K562 (cell line): ENCODE measurements around the gene ROPN1L. TPM values are rescaled to one million over a fixed set of nuclear protein-coding genes. Genes with fewer than 3 reads are reported as not detected.

Source experiments
- AFF1 ChIP-seq, 2 experiments: fragments of 450-650 bp; IDR thresholded peaks; 2 replicates each; pipeline ENCODE4 v1.6.1; 2018; ENCODE audit warnings: mild to moderate bottlenecking in 2 of 2, low read depth in 1 of 2; ENCODE audit not compliant: partially characterized antibody in 2 of 2
- BRD9 ChIP-seq: fragments of 450-650 bp; IDR thresholded peaks from 2 replicates; pipeline ENCODE4 v1.6.1; 2018; ENCODE audit warnings: low read depth; ENCODE audit not compliant: partially characterized antibody
- FIP1L1 ChIP-seq: fragments of 200-400 bp; formaldehyde crosslinking; IDR thresholded peaks from 2 replicates; pipeline ENCODE4 v1.6.1; 2018; ENCODE audit warnings: mild to moderate bottlenecking, low read depth, low read length; ENCODE audit not compliant: poor library complexity, severe bottlenecking
- GABPB1 ChIP-seq: sonication (generic); formaldehyde crosslinking; IDR thresholded peaks from 2 replicates; pipeline ENCODE4 v1.8.0; 2022; ENCODE audit warnings: mild to moderate bottlenecking, missing genetic modification reagents
- KDM5B ChIP-seq: fragments of 200-600 bp; sonication (generic); IDR thresholded peaks from 2 replicates; pipeline ENCODE4 v1.6.1; 2012; ENCODE audit warnings: low read depth, mild to moderate bottlenecking, moderate library complexity, low read length, control low read depth, inconsistent platforms; ENCODE audit not compliant: insufficient replicate concordance
- RBM34 ChIP-seq: fragments of 200-400 bp; formaldehyde crosslinking; IDR thresholded peaks from 2 replicates; pipeline ENCODE4 v1.6.1; 2018; ENCODE audit warnings: low read length, borderline replicate concordance; ENCODE audit not compliant: insufficient read depth
- ZNF318 ChIP-seq, 2 experiments: fragments of 450-650 bp; IDR thresholded peaks; 2 replicates each; pipeline ENCODE4 v1.6.1; 2016; ENCODE audit warnings: mild to moderate bottlenecking in 2 of 2, borderline replicate concordance in 1 of 2, low read depth in 1 of 2, moderate library complexity in 1 of 2
- ZNF551 ChIP-seq: fragments of 250-450 bp; sonication (Bioruptor Pico); IDR thresholded peaks from 2 replicates; pipeline ENCODE4 v1.5.0; 2021; ENCODE audit warnings: mild to moderate bottlenecking, moderate library complexity
- ZNF785 ChIP-seq: fragments of 250-450 bp; sonication (Bioruptor Pico); IDR thresholded peaks from 2 replicates; pipeline ENCODE4 v1.4.0; 2020; ENCODE audit warnings: mild to moderate bottlenecking
- polyA plus RNA-seq, 8 experiments: library from polyadenylated mRNA; depleted of rRNA in 4 of 8; stranded (reverse) in 5 of 8; unstranded in 3 of 8; fragments of >200 nt; fragmentation: Nextera tagmentation in 2 of 8; fragmentation: Illumina TruSeq in 1 of 8; extraction: Ambion mirVana in 2 of 8; extraction: Trizol in 1 of 8; gene quantifications; 2 replicates each; pipeline versions ENCODE4 v1.2.1 to v1.2.3, GENCODE V29; 2011 to 2014; ENCODE audit warnings: inconsistent platforms in 1 of 8, missing spikeins in 1 of 8
- total RNA-seq, 7 experiments: library from RNA; depleted of rRNA in 6 of 7; stranded (reverse); fragments of >200 nt in 6 of 7; fragmentation: Illumina TruSeq in 2 of 7; extraction: Trizol in 2 of 7; gene quantifications; 2 replicates each; pipeline versions ENCODE4 v1.2.1 to v1.2.3, GENCODE V29; 2011 to 2021; ENCODE audit warnings: low replicate concordance in 1 of 7

Gene ROPN1L
- total and polyA plus RNA-seq, 9 of the 15 experiments (the other 6 are each of a cell fraction or from before 2014, with no cell fraction given) = 0.04 to 0.85 (median 0.24) TPM; not detected in 3

GRCh38 chr5:10485142-10485795 lies 43.6 kb downstream of the ROPN1L start (continued):
- TF ChIP-seq FIP1L1 = no peak
- no peak for TF ChIP-seq KDM5B
- no peak for TF ChIP-seq BRD9
- TF ChIP-seq ZNF318 (IDR thresholded peaks at IDR 0.05; ENCODE audit: borderline replicate concordance in 1 of 2, low read depth in 1 of 2) = peak in 1 of 2 experiments; percentile 80; a peak in 2 of 4 replicates
- peak; percentile 18; the same call in 1 of the 2 replicates for TF ChIP-seq GABPB1 (CRISPR knock-in tag)
- TF ChIP-seq ZNF551 = no peak
- TF ChIP-seq RBM34 = no peak
- no peak for TF ChIP-seq ZNF785 (CRISPR knock-in tag)
- peak in 1 of 2 experiments; percentile 61 for TF ChIP-seq AFF1 (IDR thresholded peaks at IDR 0.05; ENCODE audit: low read depth in 1 of 2, partially characterized antibody in 2 of 2)
